UCSD-AML1 (cell line): ENCODE measurements around the gene ATP6V1G1.

Experiments used
- DNase-seq: peaks from one replicate; lab custom pipeline; 2025; ENCODE audit not compliant: unreplicated experiment; lab: John Stamatoyannopoulos, UW

The ATP6V1G1 gene

GRCh38 chr9:114611516-114612271, 24.1 kb downstream of the ATP6V1G1 start:
- peak; percentile 48 for DNase-seq

DNA sequence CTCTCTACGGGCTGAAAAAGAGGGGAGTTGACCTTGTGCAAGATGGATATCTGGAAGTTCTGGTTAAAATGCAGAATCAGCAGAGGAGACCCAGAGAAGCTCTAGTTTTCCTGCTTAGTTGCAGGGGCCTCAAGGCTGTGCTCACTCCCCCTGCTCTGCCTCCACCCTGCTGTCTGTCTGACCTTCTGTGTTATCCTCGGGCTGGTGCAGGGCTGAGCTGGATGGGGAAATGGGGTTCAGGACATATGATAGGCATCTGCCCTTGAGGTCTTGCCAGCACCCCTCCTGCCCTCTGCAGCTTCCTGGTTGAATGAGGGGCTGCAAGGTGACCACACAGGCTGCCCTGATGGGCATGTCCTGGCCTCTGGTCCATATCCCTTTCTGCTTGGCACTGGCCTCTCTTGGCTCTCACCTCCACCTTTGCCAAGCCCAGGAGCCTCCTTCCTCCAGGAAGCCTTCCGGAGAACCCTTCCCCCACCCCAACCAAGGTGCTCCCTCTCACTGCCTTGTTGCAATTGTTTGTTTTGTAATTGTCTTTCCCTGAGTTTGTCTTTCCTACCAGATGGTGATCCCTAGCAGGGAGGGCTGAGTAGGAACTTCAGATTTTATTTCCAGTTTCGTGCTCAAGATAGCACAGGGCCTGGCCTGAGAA, 24.8 kb downstream of the ATP6V1G1 start:
- DNase-seq: no peak

DNA sequence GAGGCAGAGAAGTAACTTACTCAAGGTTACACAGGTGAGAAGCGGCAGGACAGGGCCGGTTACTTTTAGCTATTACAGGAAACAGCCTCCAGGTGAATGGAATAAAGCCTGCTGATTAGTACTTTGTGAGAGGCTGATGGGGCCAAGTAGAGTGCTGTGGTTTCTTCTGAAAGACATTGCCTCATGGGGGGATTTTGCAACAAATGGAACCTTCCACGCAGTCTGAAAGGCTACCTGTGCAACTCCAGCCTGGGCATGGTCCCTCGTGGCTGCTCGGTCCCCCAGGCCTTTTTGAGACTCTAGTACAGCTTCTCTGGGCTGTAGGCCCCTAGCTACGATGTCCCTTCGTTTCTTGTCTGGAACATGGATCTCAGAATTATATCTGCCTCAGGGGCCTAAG, 25.5 kb downstream of the ATP6V1G1 start:
- DNase-seq: no peak

DNA sequence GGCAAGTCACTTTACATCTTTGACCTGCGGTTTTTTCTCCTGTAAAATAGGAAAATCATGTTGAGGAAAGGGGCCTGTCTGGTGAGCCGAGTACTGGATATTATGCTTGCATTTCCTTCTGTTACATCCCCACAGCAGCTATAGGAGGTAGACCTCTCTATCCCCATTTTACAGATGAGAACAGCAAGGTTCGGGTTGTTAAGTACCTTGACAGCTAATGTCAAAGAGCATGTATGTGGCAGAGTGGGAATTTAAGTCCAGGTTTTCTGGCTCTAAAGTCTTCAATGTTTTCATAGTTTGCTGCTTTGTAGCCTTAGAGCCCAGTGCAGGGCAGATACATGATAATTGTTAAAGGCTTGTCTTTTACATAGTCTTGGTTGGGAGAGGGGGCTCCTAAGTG, 26.4 kb downstream of the ATP6V1G1 start:
- DNase-seq: no peak

DNA sequence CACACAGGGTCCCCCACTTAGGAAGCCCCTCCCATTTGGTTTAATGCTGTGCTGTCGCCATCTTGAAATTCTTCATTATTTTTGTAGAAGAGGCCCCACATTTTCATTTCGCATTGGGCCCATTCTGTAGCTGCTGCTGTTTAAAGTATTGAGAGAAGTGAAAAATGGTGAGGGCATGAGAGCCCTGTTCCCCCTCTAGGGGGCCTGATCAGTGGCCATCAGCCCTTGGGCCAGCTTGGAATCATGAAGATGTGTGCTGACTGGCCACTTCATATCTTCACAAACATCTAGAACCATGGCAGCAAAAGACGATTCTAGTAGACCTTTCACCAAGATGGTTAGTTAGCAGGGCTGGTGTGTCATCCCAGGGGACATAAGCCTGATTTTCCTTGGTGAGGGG, 26.8 kb downstream of the ATP6V1G1 start:
- DNase-seq: no peak

DNA sequence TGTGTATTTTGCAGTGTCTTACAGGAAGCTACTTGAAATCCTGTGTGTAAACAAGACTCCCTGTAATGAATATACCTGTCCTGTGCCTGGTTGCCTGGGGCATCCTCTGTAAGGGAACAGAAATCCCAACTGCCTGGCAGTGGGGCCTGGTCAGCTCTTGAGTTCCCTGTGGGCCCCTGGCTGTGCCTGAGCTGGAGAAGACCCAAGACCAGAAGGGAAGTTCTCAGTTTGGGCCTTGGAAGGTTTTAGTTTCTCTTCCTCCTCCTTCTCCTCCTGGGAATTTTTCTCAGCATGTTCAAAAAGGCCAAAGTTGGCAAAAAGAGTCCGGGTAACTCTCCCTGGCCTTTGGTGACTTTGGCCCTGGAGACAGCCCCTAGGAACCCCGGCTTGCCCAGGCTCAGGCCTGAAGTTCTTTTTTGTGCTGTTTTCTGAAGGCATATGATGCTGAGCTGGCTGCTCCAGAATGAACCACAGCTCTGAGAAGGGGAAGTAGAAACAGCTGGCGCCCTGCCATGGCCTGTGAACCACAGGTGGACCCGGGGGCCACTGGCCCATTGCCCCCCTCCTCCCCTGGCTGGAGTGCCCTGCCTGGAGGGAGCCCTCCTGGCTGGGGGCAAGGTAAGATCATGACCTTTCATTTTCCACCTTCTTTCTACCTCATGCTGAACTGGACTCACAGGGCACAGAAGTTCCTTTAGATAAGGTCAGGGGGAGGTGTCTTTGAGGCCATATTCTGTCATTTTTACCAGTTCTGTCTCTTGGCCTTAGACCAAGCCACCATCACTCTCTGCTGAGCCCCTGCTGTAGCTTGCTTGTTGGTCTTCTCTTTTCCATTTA, 29.3 kb downstream of the ATP6V1G1 start:
- peak; percentile 75 for DNase-seq

- no peak for DNase-seq
Measured at GRCh38 chr9:114619191-114619761, 31.7 kb downstream of the ATP6V1G1 start.

GRCh38 chr9:114621561-114621960, 34.0 kb downstream of the ATP6V1G1 start:
- no peak for DNase-seq

GRCh38 chr9:114621975-114622609, 34.5 kb downstream of the ATP6V1G1 start:
- DNase-seq: no peak

DNA sequence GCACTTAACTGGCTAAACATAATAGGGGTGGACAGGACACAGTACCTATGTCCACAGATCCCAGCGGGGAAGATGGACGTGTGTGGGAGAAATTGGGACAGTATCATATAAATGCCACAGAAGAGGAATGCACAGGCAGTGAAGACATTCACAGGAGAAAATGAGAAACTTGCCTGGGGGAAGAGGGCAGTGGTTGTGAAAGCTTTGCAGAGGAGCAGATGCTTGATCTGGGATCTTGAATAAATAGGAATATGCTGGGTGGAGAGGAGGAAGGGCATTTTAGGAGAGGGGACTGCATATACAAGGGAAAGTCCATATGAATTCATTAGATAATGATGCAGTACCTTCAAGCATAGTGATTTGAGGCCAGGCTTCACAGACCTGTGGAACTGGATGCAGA, 37.1 kb downstream of the ATP6V1G1 start:
- no peak for DNase-seq

GRCh38 chr9:114626415-114627020, 38.9 kb downstream of the ATP6V1G1 start:
- DNase-seq: no peak

- DNase-seq: no peak
Measured at GRCh38 chr9:114627553-114627952, 40.0 kb downstream of the ATP6V1G1 start.

DNA sequence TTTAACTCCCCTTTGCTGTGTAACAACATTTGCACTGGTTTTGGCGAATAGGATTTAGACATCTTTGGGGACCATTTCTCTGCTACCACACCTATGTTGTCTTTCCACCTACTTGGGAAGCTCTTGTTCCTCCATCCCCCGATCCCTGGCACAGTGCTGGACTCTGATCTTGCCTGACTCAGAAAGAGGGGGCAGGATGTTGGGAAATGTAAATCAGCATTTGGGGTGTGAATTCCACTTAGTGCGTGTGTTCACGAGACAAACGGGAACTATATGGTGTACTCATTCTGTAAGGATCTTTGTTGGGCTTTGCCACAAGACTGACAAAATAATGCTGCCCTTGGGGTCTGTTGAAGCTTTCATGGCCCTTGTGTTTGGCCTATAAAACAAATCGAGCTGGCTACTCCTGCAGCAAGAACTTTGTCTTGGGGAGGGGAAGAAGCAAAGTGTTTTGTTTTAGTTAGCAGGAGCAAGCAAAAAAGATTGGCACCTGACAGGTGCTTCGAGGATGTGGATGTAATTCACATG, 42.1 kb downstream of the ATP6V1G1 start:
- no peak for DNase-seq

DNA sequence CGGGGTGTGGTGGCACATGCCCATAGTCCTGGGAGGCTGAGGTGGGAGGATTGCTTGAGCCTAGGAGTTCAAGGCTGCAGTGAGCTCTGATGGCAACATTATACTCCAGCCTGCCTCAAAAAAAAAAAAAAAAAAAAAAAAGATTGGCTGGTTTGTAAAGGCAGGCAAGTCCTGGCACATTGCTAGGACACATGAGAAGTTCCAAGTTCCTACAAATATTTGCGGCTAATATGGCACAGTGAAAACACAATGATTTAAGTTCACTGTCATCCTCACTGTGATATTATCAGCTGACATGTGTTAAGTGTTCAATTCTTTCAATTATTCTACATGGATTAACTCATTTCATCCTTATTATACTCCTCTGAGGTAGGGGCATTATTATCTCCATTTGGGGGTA, 43.6 kb downstream of the ATP6V1G1 start:
- no peak for DNase-seq

DNA sequence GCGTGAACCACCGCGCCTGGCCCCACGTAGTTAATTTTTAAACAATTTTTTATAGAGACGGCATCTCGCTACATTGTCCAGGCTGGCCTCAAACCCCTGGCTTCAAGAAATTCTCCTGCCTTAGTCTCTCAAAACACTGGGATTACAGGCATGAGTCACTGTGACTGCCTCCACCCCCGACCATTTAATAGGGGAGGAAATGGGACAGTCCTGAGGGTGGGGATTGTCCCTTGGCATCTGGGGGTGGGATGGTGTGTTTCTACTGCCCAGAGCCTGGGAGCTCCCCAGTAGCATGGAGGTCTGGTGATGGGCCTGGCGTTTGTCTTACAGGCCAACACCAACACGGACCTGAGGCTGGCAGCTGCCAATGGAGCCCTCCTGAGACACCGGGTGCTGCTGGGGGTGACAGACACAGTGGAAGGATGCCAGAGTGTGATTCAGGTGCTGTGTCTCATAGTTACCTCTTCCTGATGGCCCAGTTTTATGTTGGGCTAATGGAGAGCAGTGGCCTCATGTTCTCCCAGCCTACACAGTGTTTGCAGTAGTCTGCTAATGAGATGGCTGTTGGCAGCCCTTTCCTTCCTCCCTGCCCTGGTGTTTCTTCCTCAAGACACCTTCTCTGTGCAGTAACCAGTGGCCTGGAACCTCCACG, 46.0 kb downstream of the ATP6V1G1 start:
- no peak for DNase-seq

DNA sequence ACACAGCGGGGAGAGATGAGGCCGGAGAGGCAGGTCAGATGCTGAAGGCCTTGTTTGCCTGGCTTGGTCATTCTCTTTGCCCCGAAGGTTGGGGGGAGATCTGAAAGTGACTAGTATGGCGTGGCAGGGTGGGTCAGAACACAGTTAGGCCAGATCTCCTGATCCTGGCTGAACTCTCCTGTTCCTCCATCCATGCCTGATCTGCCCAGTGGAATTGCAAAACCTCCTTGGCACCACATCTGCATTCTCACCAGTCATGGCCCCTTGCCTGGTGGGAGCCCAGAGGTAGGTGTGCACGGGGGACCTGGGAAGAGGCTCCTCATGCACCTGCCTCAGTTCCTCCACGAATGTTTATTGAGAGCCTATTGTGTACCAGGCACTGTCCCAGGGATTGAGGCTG, 46.8 kb downstream of the ATP6V1G1 start:
- no peak for DNase-seq

DNA sequence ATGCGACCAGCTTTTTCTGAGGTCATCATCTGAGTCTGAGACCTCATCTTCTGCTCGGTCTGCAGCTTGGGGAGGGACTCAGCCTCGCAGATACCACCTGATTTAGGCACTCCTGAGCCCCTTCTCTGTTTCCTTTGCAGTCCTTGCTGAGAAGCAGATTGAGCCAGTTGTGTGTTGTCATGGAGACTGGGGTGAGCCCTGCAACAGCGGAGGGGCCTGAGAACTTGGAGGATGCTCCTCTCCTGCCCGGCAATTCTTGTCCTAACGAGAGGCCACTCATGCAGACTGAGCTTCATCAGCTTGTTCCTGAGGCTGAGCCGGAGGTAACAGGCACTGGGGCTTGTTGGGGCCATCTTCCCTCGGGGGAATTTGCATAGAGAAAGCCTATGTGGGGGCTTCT, 50.8 kb downstream of the ATP6V1G1 start:
- DNase-seq: no peak

DNA sequence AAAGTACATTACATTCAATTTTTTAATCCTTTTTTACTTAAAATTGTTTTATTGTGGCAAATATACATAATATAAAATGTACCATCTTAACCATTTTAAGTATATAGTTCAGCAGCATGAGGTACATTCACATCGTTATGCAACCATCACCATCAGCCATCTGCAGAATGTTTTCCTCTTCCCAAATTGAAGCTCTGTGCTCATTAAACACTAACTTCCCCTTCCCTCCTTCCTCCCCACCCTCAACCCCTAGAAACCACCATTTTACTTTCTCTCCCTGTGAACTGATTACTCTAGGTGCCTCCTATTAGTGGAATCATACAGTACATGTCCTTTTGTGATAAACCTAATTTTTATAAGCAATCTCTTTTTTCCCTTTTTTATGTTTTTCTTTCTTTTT, 54.4 kb downstream of the ATP6V1G1 start:
- DNase-seq: no peak

DNA sequence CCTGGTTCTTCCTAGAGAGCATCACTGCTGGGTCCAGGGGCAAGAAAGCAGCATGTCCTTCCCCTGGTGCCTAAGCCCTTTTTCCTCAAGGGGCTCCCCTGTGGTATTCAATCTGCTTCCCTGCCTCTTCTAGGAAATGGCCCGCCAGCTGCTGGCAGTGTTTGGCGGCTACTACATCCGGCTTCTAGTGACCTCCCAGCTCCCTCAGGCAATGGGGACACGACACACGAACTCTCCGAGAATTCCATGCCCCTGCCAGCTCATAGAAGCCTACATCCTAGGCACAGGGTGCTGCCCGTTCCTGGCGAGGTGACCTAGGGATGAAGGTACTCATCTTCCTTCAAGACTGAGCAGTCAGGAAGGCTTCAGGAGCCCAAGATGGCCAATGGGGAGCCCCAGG, 55.4 kb downstream of the ATP6V1G1 start:
- DNase-seq: no peak

DNA sequence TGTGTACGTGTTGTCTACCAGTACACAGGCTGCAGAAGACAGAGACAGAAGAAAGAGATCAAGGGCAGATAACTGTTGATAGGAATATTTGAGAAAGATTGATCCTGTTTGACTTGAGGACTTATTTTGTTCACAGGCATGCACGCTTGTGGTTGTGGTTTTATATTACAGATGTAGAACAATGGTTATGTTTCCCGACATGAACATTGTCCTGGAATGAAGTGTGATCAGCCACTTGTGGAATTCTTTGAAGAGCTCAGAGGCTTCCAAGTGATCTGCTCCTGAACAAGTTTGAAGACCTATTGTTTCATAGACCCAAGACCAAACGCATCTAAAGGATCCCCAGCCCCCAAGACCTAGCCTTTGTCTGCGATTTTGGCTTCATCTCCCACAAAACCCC, 56.3 kb downstream of the ATP6V1G1 start:
- DNase-seq: no peak
